GM12801 (cell line): Measurements from ENCODE around the gene CDK9.

Experiments
- TF ChIP-seq, protein P1 (sequence below): IDR thresholded peaks from one replicate; pipeline ENCODE4 v1.5.1; 2011; ENCODE audit warnings: control low read depth; ENCODE audit not compliant: insufficient read length; ENCODE audit errors: extremely low read depth

CDK9 gene

DNA sequence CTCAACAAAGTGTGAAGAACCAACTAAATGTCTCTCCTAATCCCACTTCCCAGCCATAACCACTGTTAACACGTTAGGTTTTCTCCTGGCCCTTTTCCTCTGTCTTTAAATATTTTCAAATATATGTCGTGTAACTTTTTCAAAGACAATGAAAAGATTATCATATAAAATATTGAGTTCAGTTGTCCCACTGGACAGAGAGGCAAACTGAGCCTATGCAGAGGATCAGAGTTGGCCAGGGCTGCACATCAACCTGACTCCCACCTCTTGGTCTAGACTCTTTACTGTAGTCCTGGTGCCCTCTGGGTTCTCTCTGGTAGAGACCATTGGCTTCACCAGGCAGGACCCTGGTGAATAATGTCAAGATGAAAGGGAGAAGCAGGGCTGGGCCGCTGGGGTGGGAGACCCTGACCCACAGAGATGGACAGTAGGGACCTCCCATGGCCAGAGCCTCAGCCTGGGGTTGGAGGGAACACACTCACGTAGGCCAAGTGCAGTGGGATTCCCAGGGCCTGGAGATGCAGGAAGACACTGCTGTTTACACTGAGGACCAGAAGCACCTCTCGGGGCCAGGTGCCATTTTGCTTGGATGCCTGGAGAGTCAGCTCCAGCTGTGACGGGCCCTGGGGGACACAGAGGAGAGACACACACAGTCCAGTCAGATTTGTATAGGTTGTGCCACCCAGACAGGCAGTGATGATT lies 43.5 kb downstream of the CDK9 start:
- TF ChIP-seq, protein P1, sequence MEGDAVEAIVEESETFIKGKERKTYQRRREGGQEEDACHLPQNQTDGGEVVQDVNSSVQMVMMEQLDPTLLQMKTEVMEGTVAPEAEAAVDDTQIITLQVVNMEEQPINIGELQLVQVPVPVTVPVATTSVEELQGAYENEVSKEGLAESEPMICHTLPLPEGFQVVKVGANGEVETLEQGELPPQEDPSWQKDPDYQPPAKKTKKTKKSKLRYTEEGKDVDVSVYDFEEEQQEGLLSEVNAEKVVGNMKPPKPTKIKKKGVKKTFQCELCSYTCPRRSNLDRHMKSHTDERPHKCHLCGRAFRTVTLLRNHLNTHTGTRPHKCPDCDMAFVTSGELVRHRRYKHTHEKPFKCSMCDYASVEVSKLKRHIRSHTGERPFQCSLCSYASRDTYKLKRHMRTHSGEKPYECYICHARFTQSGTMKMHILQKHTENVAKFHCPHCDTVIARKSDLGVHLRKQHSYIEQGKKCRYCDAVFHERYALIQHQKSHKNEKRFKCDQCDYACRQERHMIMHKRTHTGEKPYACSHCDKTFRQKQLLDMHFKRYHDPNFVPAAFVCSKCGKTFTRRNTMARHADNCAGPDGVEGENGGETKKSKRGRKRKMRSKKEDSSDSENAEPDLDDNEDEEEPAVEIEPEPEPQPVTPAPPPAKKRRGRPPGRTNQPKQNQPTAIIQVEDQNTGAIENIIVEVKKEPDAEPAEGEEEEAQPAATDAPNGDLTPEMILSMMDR: no peak

GRCh38 chr9:127832248-127832647 lies 46.4 kb downstream of the CDK9 start:
- TF ChIP-seq, protein P1: no peak

DNA sequence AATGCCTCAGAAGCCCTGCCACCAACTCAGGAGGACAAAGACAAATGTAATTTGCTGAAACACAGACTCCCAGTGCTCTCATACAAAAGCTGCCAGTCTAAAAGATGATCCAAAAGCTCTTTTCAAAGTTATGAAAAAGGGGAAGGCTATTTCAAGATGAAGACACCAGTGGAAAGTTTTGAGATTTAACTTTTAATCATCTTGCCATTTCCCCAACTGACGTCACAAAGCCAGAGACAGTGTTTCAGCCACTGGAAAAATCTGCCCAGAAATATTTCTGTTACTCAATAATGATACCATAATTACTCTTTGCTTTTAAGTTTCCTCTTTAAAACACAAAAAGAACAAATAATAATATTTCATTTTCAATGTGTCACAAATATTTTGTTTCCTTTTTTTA lies 47.7 kb downstream of the CDK9 start:
- TF ChIP-seq, protein P1: no peak

- TF ChIP-seq, protein P1: no peak
Observed at GRCh38 chr9:127835991-127836516, 50.2 kb downstream of the CDK9 start.

GRCh38 chr9:127837346-127837745 lies 51.5 kb downstream of the CDK9 start:
- TF ChIP-seq, protein P1: no peak

GRCh38 chr9:127838375-127839078 lies 52.7 kb downstream of the CDK9 start:
- TF ChIP-seq, protein P1: no peak
